LNCaP clone FGC (cell line): ENCODE data around the gene CLCA1.

Source experiments
- DNase-seq: peaks from one replicate; pipeline ENCODE4 v3.0.0-alpha.2; 2011; ENCODE audit warnings: low read depth
- H3K4me3 ChIP-seq: 2 replicates; pipeline ENCODE4 v1.5.1; 2011; ENCODE audit warnings: mild to moderate bottlenecking, low read depth, low read length, control low read depth
- CTCF ChIP-seq: IDR thresholded peaks from 2 replicates; pipeline ENCODE4 v1.5.1; 2012; ENCODE audit warnings: mild to moderate bottlenecking; ENCODE audit not compliant: control insufficient read depth, insufficient read depth; ENCODE audit errors: extremely low read depth

Gene CLCA1

GRCh38 chr1:86538775-86539174 lies 70.0 kb downstream of the CLCA1 start:
- no peak overlapping the region for H3K4me3 ChIP-seq
- TF ChIP-seq CTCF = no peak
- DNase-seq = no peak

GRCh38 chr1:86541859-86542258 lies 73.1 kb downstream of the CLCA1 start:
- no peak overlapping the region for H3K4me3 ChIP-seq
- no peak for TF ChIP-seq CTCF
- no peak for DNase-seq

- DNase-seq = no peak
- no peak for TF ChIP-seq CTCF
- H3K4me3 ChIP-seq = no peak overlapping the region
These were observed 73.9 kb downstream of the CLCA1 start for GRCh38 chr1:86542631-86543030.

- no peak within 1 kb of the TSS for H3K4me3 ChIP-seq
- DNase-seq = no peak
- TF ChIP-seq CTCF = no peak
These were observed 78.1 kb downstream of the CLCA1 start, which contains the start of gene CLCA4 for GRCh38 chr1:86546787-86547221. Gene CLCA4, plus strand, starts transcription at chr1:86547078. Its CDS starts 42 bp downstream, at chr1:86547120.

GRCh38 chr1:86548839-86549238 lies 80.1 kb downstream of the CLCA1 start:
- DNase-seq = no peak
- H3K4me3 ChIP-seq = no peak overlapping the region
- no peak for TF ChIP-seq CTCF
